Head of caudate nucleus (tissue), 42 donors: ENCODE data around the gene SIPA1L3.
"Not testable (repeated sequence)": the region's sequence is repeated elsewhere in the genome, so short reads cannot be mapped to it uniquely, and the experiment has no call there.

Experiments used
- DNase-seq, 42 donors: peaks; one replicate each; pipeline versions ENCODE4 v3.0.0 to v3.0.0-alpha.2; 2020 to 2021; ENCODE audit warnings: mixed read lengths in 7 of 42
- intact Hi-C: fragments of 100-400 bp; cut with DNase I; formaldehyde crosslinking; loops from one replicate; pipeline ENCODE4 v1.15.0; 2022

The SIPA1L3 gene

GRCh38 chr19:38070573-38070972, 163.6 kb downstream of the SIPA1L3 start:
- intact Hi-C loops: no loop called here
- DNase-seq: no peak

- intact Hi-C loops, DNase-seq: not testable (repeated sequence)
Observed at GRCh38 chr19:38071054-38071453, 164.0 kb downstream of the SIPA1L3 start.

GRCh38 chr19:38071647-38072046, 164.6 kb downstream of the SIPA1L3 start:
- intact Hi-C loops: no loop called here
- no peak for DNase-seq

- no peak for DNase-seq
- intact Hi-C loops: no loop called here
Observed at GRCh38 chr19:38072776-38073750, 166.1 kb downstream of the SIPA1L3 start.

- intact Hi-C loops: no loop called here
- peak in 35 of 42 donors; percentile 15 to 79 (median 45) for DNase-seq
Observed at GRCh38 chr19:38073841-38074685, 167.1 kb downstream of the SIPA1L3 start.

GRCh38 chr19:38076337-38076736, 169.3 kb downstream of the SIPA1L3 start:
- no peak for DNase-seq

GRCh38 chr19:38078302-38078930, 171.4 kb downstream of the SIPA1L3 start:
- intact Hi-C loops: no loop called here
- no peak for DNase-seq

More at GRCh38 chr19:38076337-38076736, 169.3 kb downstream of the SIPA1L3 start:
- intact Hi-C loops: no loop called here

GRCh38 chr19:38079926-38080380, 172.9 kb downstream of the SIPA1L3 start:
- no peak for DNase-seq
- intact Hi-C loops: no loop called here

GRCh38 chr19:38081547-38082255, 174.7 kb downstream of the SIPA1L3 start:
- no peak for DNase-seq
- intact Hi-C loops: no loop called here

GRCh38 chr19:38082256-38083118, 175.5 kb downstream of the SIPA1L3 start:
- intact Hi-C loops: no loop called here
- no peak for DNase-seq

- intact Hi-C loops: no loop called here
- no peak for DNase-seq
Observed at GRCh38 chr19:38084196-38084595, 177.2 kb downstream of the SIPA1L3 start.

- no peak for DNase-seq
- intact Hi-C loops: no loop called here
Observed at GRCh38 chr19:38089440-38089839, 182.4 kb downstream of the SIPA1L3 start.

- intact Hi-C loops: loop anchor here (10.0 kb wide), 1 partner anchor 188 kb away; the partner anchor contains the start of genes SIPA1L3 and WDR87
Observed at GRCh38 chr19:38093154-38093553, 186.1 kb downstream of the SIPA1L3 start.

GRCh38 chr19:38093587-38093986, 186.6 kb downstream of the SIPA1L3 start:
- intact Hi-C loops: loop anchor here (10.0 kb wide), 1 partner anchor 189 kb away; the partner anchor contains the start of genes SIPA1L3 and WDR87

More at GRCh38 chr19:38093154-38093553, 186.1 kb downstream of the SIPA1L3 start:
- DNase-seq: no peak

GRCh38 chr19:38095411-38096308, 188.7 kb downstream of the SIPA1L3 start:
- DNase-seq: peak; percentile 51 to 90 (median 79)
- intact Hi-C loops: loop anchor here (10.0 kb wide), 1 partner anchor 191 kb away; the partner anchor contains the start of genes SIPA1L3 and WDR87

More at GRCh38 chr19:38093587-38093986, 186.6 kb downstream of the SIPA1L3 start:
- peak in 41 of 42 donors; percentile 18 to 78 (median 56) for DNase-seq

GRCh38 chr19:38099966-38100365, 193.0 kb downstream of the SIPA1L3 start:
- intact Hi-C loops: loop anchor here (10.0 kb wide), 1 partner anchor 195 kb away; the partner anchor contains the start of genes SIPA1L3 and WDR87
- no peak for DNase-seq
